NCI-H524 (cell line): Measurements from ENCODE around the gene CDH7.
A peak's percentile ranks its signal among the peaks of the same experiment; 100 is the strongest.

Experiments used
- DNase-seq, 2 experiments: peaks; one replicate each; lab custom pipeline; 2025; lab: John Stamatoyannopoulos, UW

The CDH7 gene

DNA sequence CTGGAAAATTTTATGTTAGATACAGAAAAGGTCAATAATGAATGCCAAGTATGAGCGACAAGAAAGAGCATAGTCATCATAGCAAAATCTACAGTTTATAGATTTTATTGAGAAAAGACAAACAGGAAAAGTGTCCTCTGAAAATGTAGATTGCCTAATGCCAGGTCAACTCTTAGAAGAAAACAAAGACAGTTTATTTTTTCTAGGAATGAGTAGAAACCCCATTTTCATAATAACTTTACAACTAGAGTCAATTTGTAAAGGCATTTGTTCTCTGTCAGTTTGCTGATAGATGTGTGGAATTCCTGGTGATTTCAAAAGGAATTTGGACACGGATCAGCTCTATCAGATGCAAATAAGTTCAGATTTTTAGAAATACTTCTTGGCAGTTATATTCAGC, 16.6 kb downstream of the CDH7 start:
- no peak for DNase-seq

DNA sequence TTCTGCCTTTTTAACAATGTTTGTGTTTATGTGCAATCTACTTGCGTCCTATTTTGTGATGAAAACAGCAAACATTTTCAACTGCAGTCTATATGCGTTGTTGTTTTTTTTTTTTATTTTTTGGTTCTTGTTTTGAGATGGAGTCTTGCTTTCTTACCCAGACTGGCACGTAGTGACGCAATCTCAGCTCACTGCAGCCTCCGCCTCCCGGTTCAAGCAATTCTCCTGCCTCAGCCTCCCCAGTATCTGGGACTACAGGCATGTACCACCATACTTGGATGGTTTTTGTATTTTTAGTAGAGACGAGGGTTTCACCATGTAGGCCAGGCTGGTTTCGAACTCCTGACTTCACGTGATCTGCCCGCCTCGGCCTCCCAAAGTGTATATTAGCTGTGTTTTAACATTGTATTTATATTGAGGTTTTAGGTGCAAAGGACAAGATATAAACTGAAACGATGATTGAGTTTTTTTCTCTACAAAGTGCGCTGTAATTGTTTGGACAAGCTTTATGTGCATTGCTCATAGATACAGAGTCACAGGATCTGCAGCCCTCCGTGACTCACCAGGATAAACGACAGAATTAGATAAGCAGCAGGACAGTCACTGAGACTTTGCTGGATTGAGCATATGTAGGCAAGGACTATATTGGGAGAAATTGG, 17.4 kb downstream of the CDH7 start:
- no peak for DNase-seq

GRCh38 chr18:65769652-65770051, 18.8 kb downstream of the CDH7 start:
- DNase-seq = no peak

DNA sequence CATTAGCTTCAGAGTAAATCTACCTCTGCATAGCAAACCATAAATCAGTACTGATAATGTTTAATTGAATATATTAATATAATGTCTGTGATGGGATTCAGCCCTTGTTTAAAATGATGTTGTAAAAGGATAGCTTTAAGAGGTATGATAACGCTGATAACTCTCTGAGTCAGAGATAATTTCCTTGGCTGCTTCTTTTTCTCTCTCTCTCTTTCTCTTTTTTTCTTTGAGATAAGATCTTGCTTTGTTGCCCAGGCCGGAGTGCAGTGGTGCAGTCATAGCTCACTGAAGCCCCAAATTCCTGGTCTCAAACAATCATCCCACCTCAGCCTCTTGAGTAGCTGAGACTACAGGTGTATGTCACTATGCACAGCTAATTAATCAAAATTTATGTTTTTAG, 35.7 kb downstream of the CDH7 start:
- DNase-seq = no peak

DNA sequence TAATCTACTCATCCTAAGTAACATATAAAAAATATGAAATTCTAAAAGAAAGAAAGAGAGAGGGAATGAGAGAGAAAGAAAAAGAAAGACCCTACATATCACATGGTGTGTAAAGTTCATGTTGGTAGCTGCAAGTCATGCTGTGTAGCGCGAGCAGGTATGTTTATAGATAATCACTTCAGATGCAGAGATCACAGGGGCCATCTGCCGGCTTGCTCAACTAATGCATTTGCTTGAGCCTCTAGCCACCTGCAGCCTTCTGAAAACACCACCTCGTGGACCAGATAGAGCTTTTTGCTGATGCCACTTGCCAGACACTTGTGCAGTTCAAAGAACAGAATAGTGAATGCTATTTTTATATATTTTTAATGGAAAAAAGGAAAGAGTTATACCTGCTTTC, 37.6 kb downstream of the CDH7 start:
- DNase-seq = peak; percentile 34 to 80

DNA sequence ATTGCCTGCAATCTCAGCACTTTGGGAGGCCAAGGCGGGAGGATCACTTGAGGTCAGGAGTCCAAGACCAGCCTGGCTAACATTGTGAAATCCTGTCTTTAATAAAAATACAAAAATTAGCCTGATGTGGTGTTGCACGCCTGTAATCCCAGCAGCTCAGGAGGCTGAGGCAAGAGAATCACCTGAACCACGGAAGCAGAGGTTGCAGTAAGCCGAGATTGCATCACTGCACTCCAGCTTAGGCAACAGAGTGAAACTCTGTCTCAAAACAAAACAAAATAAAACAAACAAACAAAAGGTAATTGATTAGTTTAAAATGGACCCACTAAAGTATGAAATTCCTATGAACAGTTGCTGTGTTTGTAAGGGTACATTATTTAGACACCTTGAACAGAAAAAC, 39.8 kb downstream of the CDH7 start:
- no peak for DNase-seq

DNA sequence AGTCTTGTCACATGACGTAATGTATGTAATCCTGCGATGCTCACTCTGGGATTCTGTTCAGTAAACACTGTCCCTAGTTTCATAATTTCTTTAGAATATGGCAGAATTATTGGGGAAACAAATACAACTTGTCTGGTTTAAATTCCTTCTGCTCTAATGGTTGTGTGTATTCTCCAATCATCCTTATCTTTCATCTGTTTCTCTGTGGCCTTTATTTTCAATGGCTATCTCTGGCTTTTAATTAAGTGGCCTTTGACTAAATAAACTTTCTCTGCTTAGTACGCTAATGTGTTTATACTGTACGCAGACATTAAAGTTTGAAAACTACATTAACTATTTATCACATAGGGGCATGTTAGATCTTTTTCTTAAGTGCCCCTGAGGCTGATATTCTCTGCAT, 40.9 kb downstream of the CDH7 start:
- no peak for DNase-seq

- no peak for DNase-seq
These were observed 41.8 kb downstream of the CDH7 start for GRCh38 chr18:65792456-65793074.

GRCh38 chr18:65808759-65809158, 57.9 kb downstream of the CDH7 start:
- no peak for DNase-seq

GRCh38 chr18:65811307-65811706, 60.5 kb downstream of the CDH7 start:
- no peak for DNase-seq

- no peak for DNase-seq
These were observed 64.7 kb downstream of the CDH7 start for GRCh38 chr18:65815506-65815905.

GRCh38 chr18:65817178-65817577, 66.4 kb downstream of the CDH7 start:
- DNase-seq = no peak

GRCh38 chr18:65821911-65822310, 71.1 kb downstream of the CDH7 start:
- no peak for DNase-seq

GRCh38 chr18:65822826-65823225, 72.0 kb downstream of the CDH7 start:
- no peak for DNase-seq

GRCh38 chr18:65827444-65827843, 76.6 kb downstream of the CDH7 start:
- DNase-seq = no peak

GRCh38 chr18:65835881-65836280, 85.1 kb downstream of the CDH7 start:
- DNase-seq = no peak

DNA sequence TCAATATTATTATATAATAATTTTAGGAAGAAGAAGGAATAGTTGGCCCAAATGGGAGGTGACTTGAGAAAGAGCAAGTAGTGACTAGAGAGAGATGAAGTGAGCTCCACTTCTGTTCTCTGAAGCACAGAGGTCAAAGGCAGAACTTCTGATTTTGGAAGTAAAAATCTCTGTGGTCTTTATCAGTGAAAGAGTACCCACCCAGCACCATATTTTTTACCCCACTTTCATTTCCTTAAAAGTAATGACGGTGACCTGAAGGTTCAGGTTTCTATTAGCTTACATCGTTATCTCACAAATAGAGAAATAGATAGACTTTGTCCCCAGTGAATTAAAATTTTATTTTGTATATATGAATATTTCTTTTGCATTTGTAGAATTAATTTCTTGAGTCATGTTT, 95.3 kb downstream of the CDH7 start:
- no peak for DNase-seq

- DNase-seq = peak; percentile 9 to 26
These were observed 101.5 kb downstream of the CDH7 start for GRCh38 chr18:65852273-65852672.

- DNase-seq = no peak
These were observed 108.3 kb downstream of the CDH7 start for GRCh38 chr18:65859075-65859474.

DNA sequence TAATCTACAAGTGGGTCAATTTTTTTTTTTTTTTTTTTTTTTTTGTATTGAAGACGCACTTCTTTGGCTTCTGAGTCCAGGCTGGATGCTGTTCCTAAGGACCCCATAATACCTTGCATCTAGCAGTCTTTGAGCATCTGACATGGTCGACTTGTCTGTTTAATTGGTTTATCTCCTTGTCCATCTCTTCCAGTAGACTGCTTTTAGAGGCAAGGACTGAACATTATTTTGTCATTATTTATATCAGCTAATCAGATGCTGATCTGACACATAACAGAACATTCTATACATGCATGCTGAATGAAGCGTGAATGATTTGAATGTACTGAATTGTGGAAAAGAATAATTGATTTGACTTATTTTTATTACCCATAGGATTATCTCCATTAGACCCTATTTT, 118.7 kb downstream of the CDH7 start:
- no peak for DNase-seq

DNA sequence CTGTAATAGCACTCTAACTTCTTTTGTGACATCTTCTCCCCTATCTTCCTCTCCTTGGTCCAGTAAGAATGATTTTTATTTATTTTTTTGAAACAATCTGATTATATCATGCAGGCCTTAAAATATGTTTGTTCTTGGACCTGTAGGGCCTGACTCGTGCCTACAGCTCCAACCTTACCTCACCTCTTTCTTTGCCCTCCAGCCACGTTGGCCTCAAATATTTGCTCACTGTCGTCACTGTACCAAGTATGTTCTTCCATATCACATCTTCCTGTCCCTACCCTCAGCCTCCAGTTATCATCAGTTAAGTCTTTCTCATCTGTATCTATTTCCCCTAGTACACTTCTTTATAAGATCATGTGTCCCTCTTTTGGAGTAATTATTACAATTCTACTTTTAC, 125.5 kb downstream of the CDH7 start:
- no peak for DNase-seq

GRCh38 chr18:65897292-65897691, 146.5 kb downstream of the CDH7 start:
- DNase-seq = no peak

DNA sequence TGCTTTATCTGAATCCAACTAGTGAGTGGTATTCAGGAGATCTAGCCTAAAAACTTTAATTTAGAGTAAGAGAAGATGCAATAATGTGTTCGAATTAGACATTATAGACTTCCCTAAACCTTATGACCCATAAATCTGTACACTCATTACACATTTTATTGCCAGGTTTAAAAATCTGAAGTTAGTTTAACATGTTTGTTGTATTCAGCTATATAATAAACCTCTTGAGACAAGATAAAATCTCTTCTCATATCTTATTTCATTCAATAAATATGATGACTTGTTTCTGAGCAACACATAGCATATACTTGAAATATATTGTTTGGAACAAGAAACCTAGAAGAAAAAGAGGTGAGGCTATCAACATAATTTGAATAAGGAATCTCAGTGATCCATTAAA, 150.7 kb downstream of the CDH7 start:
- no peak for DNase-seq

- no peak for DNase-seq
These were observed 155.8 kb downstream of the CDH7 start for GRCh38 chr18:65906621-65907034.
